ENCODE results near the gene PUSL1.

The PUSL1 gene

DNA sequence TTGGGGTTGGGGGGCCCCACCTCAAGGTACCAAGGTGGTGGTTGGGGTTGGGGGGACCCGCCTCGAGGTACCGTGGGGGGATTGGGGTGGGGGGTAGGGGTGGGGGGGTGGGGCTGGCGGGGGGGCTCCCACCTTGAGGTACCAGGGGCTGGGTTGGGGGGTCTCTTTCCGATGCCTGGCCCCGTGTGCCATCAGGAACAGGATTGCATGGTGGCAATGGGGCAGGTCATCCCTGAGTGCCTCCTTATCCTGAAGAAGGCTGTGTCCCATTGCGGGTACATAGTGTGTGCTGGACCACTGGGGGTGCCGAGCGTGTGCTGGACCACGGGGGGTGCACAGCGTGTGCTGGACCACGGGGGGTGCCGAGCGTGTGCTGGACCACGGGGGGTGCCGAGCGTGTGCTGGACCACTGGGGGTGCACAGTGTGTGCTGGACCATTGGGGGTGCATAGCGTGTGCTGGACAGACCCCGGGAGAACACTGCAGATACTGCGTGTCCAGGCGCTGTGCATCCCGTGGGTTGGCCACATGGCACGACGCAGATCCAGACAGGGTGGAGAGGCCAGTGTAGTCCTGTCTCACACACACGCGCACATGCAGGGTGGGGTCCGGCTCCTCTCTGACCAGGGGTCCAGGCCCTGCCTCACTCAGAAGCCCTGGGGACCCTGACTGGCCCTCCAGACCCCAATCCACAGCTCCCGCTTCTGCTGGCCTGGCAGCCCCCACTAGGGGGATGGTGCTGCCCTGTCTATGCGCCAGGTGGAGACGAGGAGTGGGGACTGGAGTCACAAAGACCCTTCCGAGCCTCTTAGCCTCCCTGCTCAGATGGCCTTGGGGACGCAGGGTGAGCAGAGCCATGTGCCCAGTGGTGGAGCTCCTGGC is 23.9 kb upstream of the PUSL1 start:
- DNase-seq (ENCODE audit: low read depth) = no peak
- TF ChIP-seq, protein P1, sequence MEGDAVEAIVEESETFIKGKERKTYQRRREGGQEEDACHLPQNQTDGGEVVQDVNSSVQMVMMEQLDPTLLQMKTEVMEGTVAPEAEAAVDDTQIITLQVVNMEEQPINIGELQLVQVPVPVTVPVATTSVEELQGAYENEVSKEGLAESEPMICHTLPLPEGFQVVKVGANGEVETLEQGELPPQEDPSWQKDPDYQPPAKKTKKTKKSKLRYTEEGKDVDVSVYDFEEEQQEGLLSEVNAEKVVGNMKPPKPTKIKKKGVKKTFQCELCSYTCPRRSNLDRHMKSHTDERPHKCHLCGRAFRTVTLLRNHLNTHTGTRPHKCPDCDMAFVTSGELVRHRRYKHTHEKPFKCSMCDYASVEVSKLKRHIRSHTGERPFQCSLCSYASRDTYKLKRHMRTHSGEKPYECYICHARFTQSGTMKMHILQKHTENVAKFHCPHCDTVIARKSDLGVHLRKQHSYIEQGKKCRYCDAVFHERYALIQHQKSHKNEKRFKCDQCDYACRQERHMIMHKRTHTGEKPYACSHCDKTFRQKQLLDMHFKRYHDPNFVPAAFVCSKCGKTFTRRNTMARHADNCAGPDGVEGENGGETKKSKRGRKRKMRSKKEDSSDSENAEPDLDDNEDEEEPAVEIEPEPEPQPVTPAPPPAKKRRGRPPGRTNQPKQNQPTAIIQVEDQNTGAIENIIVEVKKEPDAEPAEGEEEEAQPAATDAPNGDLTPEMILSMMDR (IDR thresholded peaks at IDR 0.05; ENCODE audit: control insufficient read depth, extremely low read depth, insufficient read depth) = no peak
- H3K4me3 ChIP-seq (ENCODE audit: low read depth, low read length) = no peak overlapping the region

DNA sequence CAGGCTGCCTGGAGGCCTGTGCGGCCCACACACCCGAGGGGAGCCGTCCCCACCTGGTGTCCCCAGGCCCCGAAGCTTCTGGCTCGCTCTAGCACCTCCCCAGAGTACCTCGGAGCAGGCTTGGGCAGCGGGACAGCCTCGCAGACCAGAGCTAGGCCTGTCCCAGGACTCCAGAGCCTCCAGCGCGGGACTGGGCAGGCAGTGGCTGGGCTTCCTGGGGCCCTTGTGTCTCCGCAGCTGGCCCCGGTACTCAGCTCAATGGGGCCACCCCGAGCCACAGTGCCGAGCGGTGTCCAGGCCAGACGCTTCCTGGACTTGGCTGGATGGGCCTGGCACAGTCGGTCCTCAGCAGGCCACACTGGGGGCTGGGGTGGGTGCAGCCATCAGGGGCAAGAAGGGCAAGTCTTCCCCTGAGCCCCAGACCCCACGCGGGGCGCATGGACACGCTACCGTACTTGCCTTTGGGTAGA is 23.3 kb upstream of the PUSL1 start:
- TF ChIP-seq, protein P1 (IDR thresholded peaks at IDR 0.05; ENCODE audit: control insufficient read depth, extremely low read depth, insufficient read depth) = no peak
- no peak for DNase-seq (ENCODE audit: low read depth)
- H3K4me3 ChIP-seq (ENCODE audit: low read depth, low read length) = no peak overlapping the region

DNA sequence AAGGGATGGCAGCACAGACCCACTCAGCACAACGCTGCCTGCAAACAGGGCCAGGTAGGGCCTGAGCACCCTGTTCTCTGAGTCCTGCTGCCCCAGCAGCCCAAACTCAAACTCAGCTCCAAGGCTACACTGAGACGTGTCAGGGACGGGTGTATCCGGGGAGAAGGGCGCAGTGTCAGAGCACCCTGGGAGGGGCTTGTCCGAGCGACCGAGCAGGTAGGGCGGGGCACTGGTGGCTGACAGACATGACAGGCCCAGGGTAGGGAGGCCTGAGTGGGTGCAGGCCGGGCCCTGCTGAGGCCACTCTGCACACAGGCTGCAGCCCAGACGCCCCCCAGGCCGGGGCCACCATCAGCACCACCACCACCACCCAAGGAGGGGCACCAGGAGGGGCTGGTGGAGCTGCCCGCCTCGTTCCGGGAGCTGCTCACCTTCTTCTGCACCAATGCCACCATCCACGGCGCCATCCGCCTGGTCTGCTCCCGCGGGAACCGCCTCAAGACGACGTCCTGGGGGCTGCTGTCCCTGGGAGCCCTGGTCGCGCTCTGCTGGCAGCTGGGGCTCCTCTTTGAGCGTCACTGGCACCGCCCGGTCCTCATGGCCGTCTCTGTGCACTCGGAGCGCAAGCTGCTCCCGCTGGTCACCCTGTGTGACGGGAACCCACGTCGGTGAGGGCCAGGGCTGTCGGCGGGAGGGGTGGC is 22.6 kb upstream of the PUSL1 start:
- no peak for DNase-seq (ENCODE audit: low read depth)
- H3K4me3 ChIP-seq (ENCODE audit: low read depth, low read length) = no peak overlapping the region
- TF ChIP-seq, protein P1 (IDR thresholded peaks at IDR 0.05; ENCODE audit: control insufficient read depth, extremely low read depth, insufficient read depth) = no peak

DNA sequence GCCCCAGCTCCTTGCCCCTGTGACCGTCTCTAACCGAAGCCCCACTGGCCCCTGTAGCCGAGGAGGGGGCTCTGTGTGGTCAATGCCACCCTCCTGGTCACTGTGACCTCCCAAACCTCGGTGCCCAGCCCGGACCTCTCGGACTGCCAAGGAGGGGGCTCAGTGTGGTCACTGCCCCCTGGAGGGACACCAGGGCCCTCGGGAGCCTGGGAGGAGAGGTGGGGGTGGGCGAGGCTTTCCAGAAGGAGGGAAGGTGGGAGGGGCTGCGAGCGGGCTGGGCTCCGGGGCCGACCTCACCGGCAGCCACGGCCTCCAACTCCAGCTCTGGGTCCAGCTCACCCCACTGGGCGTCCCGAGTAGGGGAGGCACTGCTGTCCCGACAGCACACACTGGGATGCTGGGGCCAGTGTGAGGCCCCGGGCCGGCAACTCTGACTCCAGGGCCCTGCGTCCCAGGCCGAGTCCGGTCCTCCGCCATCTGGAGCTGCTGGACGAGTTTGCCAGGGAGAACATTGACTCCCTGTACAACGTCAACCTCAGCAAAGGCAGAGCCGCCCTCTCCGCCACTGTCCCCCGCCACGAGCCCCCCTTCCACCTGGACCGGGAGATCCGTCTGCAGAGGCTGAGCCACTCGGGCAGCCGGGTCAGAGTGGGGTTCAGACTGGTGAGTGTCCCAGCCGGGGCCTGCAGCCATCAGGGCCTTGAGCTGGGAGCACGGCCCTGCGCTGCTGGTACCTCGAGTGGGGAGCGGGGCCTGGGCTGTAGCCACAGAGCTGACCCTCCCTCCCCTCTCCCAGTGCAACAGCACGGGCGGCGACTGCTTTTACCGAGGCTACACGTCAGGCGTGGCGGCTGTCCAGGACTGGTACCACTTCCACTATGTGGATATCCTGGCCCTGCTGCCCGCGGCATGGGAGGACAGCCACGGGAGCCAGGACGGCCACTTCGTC is 21.8 kb upstream of the PUSL1 start:
- no peak overlapping the region for H3K4me3 ChIP-seq (ENCODE audit: low read depth, low read length)
- TF ChIP-seq, protein P1 (IDR thresholded peaks at IDR 0.05; ENCODE audit: control insufficient read depth, extremely low read depth, insufficient read depth) = no peak
- no peak for DNase-seq (ENCODE audit: low read depth)

DNA sequence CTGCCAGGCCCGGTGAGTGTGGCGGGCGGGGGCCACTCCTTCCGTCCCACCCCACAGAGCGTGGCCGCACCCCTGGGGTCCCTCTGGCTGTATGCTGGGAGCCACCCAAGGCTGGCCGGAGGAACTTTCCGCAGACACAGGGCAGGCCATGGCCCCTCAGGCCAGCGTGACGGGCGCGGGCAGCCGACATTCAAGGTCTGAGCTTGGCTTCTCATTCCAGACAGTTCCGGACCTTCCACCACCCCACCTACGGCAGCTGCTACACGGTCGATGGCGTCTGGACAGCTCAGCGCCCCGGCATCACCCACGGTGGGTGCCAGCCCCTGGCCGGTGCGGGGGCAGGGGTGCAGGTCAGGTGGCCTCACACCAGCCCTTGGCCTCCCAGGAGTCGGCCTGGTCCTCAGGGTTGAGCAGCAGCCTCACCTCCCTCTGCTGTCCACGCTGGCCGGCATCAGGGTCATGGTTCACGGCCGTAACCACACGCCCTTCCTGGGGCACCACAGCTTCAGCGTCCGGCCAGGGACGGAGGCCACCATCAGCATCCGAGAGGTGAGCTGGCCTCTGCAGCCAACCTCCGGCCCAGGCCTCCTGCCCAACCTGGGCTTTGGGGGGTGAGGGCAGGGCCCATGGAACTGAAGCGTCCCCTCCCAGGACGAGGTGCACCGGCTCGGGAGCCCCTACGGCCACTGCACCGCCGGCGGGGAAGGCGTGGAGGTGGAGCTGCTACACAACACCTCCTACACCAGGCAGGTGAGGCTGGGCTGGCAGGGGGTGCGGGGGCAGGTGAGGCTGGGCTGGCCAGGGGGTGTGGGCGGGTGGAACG is 20.9 kb upstream of the PUSL1 start:
- no peak for DNase-seq (ENCODE audit: low read depth)
- TF ChIP-seq, protein P1 (IDR thresholded peaks at IDR 0.05; ENCODE audit: control insufficient read depth, extremely low read depth, insufficient read depth) = no peak
- no peak overlapping the region for H3K4me3 ChIP-seq (ENCODE audit: low read depth, low read length)

Data from LNCaP clone FGC (cell line).